Measurements from ENCODE around the gene CADM1.

Gene CADM1

GRCh38 chr11:115504276-115505158, at the start of gene CADM1:
TSS of gene CADM1 (minus strand) at chr11:115504415.
- DNase-seq: peak; percentile 95
- in situ Hi-C loops (cut with HindIII; ENCODE audit: low pct_ligation_motif_present, low pct_unique_long_range_greater_than_20kb, low sequenced_read_pairs): no loop called here

DNA sequence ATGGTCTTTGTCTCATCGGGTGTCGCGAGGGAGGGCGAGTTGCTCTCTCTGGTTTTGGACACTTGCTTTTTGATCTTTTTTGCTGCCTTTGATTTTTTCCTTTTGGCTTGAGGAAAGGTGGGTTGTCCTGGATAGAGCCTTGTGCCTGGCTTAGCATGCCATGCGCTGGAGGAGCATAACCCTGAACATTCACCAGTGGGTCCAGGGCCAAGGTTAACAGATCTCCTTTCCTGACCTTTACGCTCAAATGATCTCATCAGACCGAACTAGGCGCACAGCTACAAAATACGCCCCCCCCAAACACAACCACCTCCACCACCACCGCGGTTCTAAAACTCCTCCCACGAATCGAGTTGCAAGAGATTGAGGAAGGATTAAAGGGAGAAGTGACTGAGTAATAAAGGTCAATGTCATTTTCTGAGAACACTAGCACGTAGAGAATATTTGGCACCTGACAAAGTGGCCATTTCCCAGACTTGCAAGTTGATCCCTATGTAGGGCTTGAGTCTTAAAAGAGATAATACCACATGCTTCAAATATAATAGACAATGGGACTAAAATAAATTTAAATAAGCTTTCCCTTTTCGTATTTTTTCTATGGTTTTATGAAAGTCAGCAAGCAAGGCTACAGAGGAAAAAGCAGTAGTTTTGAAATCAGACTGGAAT, 48.7 kb upstream of the CADM1 start:
- in situ Hi-C loops (cut with HindIII; ENCODE audit: low pct_ligation_motif_present, low pct_unique_long_range_greater_than_20kb, low sequenced_read_pairs): no loop called here
- DNase-seq: no peak

DNA sequence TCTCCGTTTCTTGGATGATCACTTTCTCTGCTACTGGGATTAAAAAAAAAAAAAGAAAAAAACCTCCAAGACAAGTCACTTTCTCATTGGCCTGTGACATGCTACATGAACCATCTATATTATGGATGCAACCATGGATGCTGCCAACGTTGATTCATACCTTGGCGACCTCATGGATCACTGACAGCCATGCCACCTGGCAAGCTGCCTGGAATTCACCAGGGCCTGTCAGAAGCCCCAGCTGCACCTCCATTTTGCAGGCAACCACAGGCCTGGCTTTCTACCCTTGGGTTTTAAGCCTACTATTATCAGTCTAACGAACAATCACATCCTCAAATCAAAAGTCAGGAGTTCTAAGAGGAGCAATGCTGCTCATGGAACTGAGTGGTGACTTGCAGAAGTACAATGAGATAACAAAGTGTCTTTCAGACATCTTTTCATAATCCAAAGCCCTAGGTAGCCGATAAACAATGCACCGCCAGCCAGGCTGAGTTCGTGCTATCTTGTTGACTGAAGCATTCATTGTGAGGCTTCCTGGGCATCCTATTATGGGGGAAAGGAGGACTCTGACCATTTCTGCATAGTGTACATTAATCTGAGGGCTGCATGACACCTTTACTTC, 48.0 kb upstream of the CADM1 start:
- in situ Hi-C loops (cut with HindIII; ENCODE audit: low pct_ligation_motif_present, low pct_unique_long_range_greater_than_20kb, low sequenced_read_pairs): no loop called here
- DNase-seq: peak; percentile 51

DNA sequence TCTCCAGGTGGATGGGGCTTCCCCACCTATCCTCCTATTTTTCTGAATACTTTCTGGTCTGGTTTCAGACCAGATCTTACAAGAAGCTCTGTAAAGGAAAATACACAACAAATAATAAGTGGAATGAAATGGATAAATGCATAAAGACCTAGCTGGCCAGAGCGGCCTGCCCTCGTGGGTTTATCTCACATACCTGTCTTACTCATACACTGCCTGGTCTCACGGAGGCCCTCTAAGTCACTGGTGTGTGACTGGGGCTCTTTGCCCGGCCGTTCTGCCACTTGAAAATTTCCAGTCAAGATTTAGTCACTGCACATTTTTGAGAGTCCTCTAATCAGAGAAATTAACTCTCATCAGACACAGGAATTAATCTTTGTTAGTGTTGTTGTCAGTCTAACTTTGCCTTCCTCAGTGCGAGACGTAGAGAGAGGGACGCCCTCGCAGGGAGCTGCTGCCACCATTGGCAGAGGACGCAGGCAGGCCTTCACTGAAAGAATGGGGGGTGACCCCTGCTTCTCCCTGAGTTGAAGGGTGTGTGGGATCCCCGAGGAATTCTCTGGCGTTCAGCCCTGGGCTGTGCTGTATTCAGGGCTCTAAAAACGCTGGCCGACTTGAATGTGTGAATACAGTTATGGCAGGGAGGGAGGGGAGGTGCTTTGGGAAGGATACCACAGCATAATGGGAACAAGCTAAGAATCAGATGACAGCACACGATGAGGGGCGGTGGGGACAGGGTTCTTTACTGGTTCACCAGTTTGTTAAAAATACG, 46.3 kb upstream of the CADM1 start:
- in situ Hi-C loops (cut with HindIII; ENCODE audit: low pct_ligation_motif_present, low pct_unique_long_range_greater_than_20kb, low sequenced_read_pairs): no loop called here
- peak; percentile 63 for DNase-seq

- peak; percentile 45 for DNase-seq
- in situ Hi-C loops (cut with HindIII; ENCODE audit: low pct_ligation_motif_present, low pct_unique_long_range_greater_than_20kb, low sequenced_read_pairs): no loop called here
Observed at GRCh38 chr11:115548878-115549528, 44.8 kb upstream of the CADM1 start.

- no peak for DNase-seq
- in situ Hi-C loops (cut with HindIII; ENCODE audit: low pct_ligation_motif_present, low pct_unique_long_range_greater_than_20kb, low sequenced_read_pairs): no loop called here
Observed at GRCh38 chr11:115545581-115546210, 41.5 kb upstream of the CADM1 start.

DNA sequence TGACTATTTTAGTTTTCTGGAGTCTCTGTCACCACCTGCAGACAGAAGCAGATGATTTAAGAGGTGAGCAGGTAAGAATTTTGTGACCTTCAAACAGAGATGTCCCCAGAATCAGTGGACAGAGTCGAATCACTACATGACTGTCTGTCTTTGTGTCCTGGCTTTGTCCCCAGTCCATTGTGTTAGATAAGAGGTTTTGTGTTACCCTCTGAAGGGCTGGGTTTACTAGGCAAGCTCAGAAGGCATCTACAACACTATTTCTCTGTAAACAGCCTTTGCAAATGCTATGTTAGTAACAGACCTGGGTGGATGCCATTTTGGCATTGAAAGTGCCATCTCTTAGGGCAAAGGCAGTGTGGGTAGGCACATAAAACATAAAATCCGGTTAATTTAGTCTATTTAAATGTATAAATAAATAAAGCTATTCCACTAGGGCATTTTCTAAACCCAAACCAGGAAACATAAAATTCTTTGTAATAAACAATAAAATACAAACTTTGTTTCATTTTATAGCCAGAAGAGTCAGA, 40.3 kb upstream of the CADM1 start:
- DNase-seq: no peak
- in situ Hi-C loops (cut with HindIII; ENCODE audit: low pct_ligation_motif_present, low pct_unique_long_range_greater_than_20kb, low sequenced_read_pairs): no loop called here

DNA sequence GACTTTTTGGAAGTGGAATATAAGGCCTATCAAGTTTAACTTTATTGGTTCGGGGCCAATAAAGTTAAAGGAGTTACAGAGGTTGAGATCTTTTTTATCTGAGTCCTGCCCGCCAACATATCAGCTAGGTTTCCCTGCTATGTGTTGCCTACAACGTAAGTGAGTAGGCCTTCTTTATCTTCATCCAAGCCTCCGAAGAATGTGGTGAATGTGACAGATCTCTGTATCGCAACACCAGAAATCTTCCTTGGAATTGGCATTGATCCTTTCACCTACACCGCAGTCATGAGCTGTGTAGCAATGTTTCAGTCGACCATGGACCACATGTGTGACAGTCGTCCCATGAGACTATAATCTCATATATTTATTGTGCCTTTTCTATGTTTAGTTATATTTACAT, 37.3 kb upstream of the CADM1 start:
- DNase-seq: no peak
- in situ Hi-C loops (cut with HindIII; ENCODE audit: low pct_ligation_motif_present, low pct_unique_long_range_greater_than_20kb, low sequenced_read_pairs): no loop called here

DNA sequence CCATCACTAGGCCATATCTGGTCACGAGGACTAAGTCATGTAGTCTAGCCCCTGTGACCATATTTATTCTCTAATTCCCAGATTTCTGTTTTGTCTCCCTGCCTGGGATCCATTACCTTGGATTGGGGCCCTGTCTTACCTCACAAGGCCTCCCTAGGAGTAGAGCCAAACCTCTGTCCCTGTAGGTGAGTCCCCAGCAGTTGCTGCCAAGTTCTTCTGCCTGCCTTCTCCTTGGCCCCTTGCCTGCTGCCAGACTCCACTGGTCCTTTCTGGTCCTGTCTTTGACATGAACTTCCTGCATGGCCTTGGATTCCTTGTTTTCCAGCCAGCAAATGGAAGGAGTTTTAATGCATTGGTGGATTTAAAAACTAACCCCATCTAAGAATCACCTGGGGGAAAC, 35.6 kb upstream of the CADM1 start:
- in situ Hi-C loops (cut with HindIII; ENCODE audit: low pct_ligation_motif_present, low pct_unique_long_range_greater_than_20kb, low sequenced_read_pairs): no loop called here
- no peak for DNase-seq

- no peak for DNase-seq
- in situ Hi-C loops (cut with HindIII; ENCODE audit: low pct_ligation_motif_present, low pct_unique_long_range_greater_than_20kb, low sequenced_read_pairs): no loop called here
Observed at GRCh38 chr11:115535781-115536180, 31.6 kb upstream of the CADM1 start.

- in situ Hi-C loops (cut with HindIII; ENCODE audit: low pct_ligation_motif_present, low pct_unique_long_range_greater_than_20kb, low sequenced_read_pairs): no loop called here
- no peak for DNase-seq
Observed at GRCh38 chr11:115530752-115531151, 26.5 kb upstream of the CADM1 start.

- DNase-seq: no peak
- in situ Hi-C loops (cut with HindIII; ENCODE audit: low pct_ligation_motif_present, low pct_unique_long_range_greater_than_20kb, low sequenced_read_pairs): no loop called here
Observed at GRCh38 chr11:115528225-115528624, 24.0 kb upstream of the CADM1 start.

DNA sequence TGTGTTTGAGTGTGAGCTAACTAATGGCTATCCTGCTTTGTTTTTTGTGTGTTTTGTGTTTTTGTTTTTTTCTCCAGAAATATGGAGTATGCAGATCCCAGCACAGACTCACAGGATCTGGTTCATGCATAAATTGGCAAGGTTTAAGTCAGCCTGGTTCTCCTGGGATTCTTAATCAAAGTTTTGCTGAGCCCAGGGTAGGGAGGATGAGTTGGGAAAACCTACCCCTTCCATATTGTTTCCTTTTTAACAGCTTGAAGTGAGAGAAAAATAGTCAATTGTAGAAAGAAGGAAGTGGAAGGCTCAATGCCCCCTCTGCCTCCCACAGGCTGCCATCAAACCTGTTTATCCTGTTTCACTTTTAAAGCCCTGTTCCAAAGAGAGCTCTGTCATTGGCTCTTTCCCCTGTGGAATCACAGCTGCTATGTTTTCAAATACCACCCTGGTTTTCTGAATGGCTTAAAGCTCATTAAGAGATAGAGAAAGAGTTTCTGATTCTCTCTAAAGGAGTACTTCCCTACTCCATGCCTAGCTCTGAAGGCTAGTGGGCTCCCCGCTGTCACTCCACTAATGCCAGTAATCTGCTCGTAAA, 23.4 kb upstream of the CADM1 start:
- no peak for DNase-seq
- in situ Hi-C loops (cut with HindIII; ENCODE audit: low pct_ligation_motif_present, low pct_unique_long_range_greater_than_20kb, low sequenced_read_pairs): no loop called here

DNA sequence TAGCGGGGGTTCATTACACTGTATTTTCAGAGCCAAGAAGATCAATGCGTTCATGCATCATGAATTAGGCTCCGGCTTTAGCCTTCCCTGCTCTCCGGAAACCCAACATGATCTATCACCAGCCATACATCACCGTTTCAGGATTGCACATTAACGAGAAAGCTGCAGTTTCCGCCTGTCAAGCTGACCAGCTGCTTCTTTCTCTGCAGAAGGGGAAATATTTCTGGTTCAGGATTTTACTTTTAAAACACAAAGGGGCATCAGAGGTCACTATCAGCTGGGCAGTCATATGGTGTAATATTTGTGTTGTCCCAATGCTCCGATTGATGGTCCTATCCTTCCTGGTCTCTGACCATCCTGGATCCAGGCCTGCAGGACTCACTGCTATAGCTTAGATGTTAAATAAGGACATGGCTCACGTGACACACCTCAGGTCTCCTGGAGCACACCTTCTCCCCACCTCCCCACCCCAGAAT, 21.4 kb upstream of the CADM1 start:
- in situ Hi-C loops (cut with HindIII; ENCODE audit: low pct_ligation_motif_present, low pct_unique_long_range_greater_than_20kb, low sequenced_read_pairs): no loop called here
- DNase-seq: no peak

GRCh38 chr11:115524572-115524971, 20.4 kb upstream of the CADM1 start:
- no peak for DNase-seq
- in situ Hi-C loops (cut with HindIII; ENCODE audit: low pct_ligation_motif_present, low pct_unique_long_range_greater_than_20kb, low sequenced_read_pairs): no loop called here

DNA sequence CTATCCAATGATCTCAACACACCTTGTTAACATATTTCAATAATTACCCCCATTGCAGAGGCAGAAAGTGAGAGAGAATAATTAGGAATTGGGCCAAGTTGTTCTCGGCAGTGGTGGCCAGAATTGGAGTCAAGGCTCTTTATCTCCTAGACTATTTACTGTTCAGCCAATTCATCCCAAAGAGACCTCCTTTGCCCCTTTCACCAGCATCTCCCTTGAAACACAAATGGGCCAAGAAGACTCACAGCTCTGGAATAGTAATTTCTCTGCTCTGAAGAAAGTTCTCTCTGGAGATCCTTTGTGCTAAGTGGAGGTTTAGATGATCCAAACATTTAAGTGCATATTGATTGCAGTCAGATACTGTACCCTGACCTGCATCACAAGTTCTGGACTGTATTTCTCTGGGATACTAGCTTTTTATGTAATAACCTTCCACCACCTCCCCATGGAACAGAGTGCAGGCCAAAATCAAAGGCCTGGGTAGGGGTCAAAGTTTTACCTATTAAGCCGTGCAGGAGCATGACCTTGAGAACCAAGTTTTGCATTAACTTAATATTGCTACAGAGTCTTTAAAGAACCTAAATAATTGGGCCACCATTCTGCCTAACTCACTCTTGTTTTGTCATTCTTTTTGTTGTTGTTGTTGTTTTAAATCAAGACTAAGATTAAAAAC, 19.6 kb upstream of the CADM1 start:
- in situ Hi-C loops (cut with HindIII; ENCODE audit: low pct_ligation_motif_present, low pct_unique_long_range_greater_than_20kb, low sequenced_read_pairs): no loop called here
- DNase-seq: no peak

DNA sequence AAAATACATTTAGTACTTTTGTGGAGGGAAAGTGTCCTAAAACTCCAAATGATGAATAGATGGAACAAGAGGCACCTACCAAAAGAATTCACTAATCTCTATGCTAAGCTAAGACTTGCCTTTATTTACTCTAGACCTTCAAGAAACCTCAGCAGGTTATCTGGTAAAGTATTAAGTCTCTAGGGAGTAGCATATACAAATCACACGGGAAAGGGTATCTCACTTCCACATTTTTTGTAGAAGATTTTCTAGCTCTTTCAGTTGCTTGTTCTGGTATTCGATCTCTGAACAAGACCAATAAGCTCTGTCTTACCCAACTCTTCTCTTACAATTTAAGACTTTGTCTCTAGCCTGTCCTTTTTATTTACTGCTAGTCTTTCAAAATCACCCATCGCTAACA, 18.1 kb upstream of the CADM1 start:
- in situ Hi-C loops (cut with HindIII; ENCODE audit: low pct_ligation_motif_present, low pct_unique_long_range_greater_than_20kb, low sequenced_read_pairs): no loop called here
- no peak for DNase-seq
